Skin epidermis (tissue), 12 donors: ENCODE data around the gene GPHN.

Experiments
- H3K27ac ChIP-seq, 21 experiments: fragments of 200-600 bp; sonication (generic) in 11 of 21; one replicate each; pipeline ENCODE4 v1.5.0; 2020; ENCODE audit warnings: mild to moderate bottlenecking in 3 of 21, inconsistent platforms in 2 of 21, moderate library complexity in 2 of 21
- H3K4me3 ChIP-seq, 7 experiments: fragments of 200-600 bp; sonication (generic) in 2 of 7; one replicate each; pipeline ENCODE4 v1.5.0; 2020; ENCODE audit warnings: inconsistent platforms in 2 of 7, mild to moderate bottlenecking in 2 of 7, moderate library complexity in 1 of 7

GPHN gene

GRCh38 chr14:66881596-66881995, 373.6 kb downstream of the GPHN start:
- H3K4me3 ChIP-seq, result no peak overlapping the region
- H3K27ac ChIP-seq, result no peak overlapping the region

GRCh38 chr14:66884149-66884548, 376.2 kb downstream of the GPHN start:
- Histone ChIP-seq H3K27ac (no peak overlapping the region), H3K4me3 (no peak overlapping the region)

- Histone ChIP-seq H3K4me3 (no peak overlapping the region), H3K27ac (no peak overlapping the region)
Observed at GRCh38 chr14:66900719-66901118, 392.8 kb downstream of the GPHN start.

- H3K4me3 ChIP-seq, result no peak overlapping the region
- H3K27ac ChIP-seq, result no peak overlapping the region
Observed at GRCh38 chr14:66910311-66910840, 402.4 kb downstream of the GPHN start.

GRCh38 chr14:66916421-66916820, 408.5 kb downstream of the GPHN start:
- Histone ChIP-seq H3K4me3 (no peak overlapping the region), H3K27ac (no peak overlapping the region)

GRCh38 chr14:66918527-66918926, 410.6 kb downstream of the GPHN start:
- Histone ChIP-seq H3K4me3 (no peak overlapping the region), H3K27ac (no peak overlapping the region)

GRCh38 chr14:66920196-66920595, 412.2 kb downstream of the GPHN start:
- Histone ChIP-seq H3K4me3 (no peak overlapping the region), H3K27ac (no peak overlapping the region)

GRCh38 chr14:66923251-66923650, 415.3 kb downstream of the GPHN start:
- Histone ChIP-seq H3K4me3 (no peak overlapping the region), H3K27ac (no peak overlapping the region)

GRCh38 chr14:66939409-66939808, 431.5 kb downstream of the GPHN start:
- H3K4me3 ChIP-seq, result no peak overlapping the region
- no peak overlapping the region for H3K27ac ChIP-seq

GRCh38 chr14:66944872-66945271, 436.9 kb downstream of the GPHN start:
- Histone ChIP-seq H3K27ac (no peak overlapping the region), H3K4me3 (no peak overlapping the region)

- Histone ChIP-seq H3K27ac (no peak overlapping the region), H3K4me3 (no peak overlapping the region)
Observed at GRCh38 chr14:66955159-66955558, 447.2 kb downstream of the GPHN start.

- Histone ChIP-seq H3K27ac (no peak overlapping the region), H3K4me3 (no peak overlapping the region)
Observed at GRCh38 chr14:66959437-66960050, 451.6 kb downstream of the GPHN start.

- H3K4me3 ChIP-seq, result no peak overlapping the region
- no peak overlapping the region for H3K27ac ChIP-seq
Observed at GRCh38 chr14:66965831-66966230, 457.9 kb downstream of the GPHN start.

GRCh38 chr14:66972469-66972868, 464.5 kb downstream of the GPHN start:
- Histone ChIP-seq H3K27ac (no peak overlapping the region), H3K4me3 (no peak overlapping the region)

- no peak overlapping the region for H3K4me3 ChIP-seq
- H3K27ac ChIP-seq, result no peak overlapping the region
Observed at GRCh38 chr14:66974397-66975025, 466.6 kb downstream of the GPHN start.

- Histone ChIP-seq H3K4me3 (no peak overlapping the region), H3K27ac (no peak overlapping the region)
Observed at GRCh38 chr14:66975251-66975650, 467.3 kb downstream of the GPHN start.

GRCh38 chr14:66979101-66979974, 471.4 kb downstream of the GPHN start:
- H3K27ac ChIP-seq, result no peak overlapping the region

GRCh38 chr14:66982247-66982646, 474.3 kb downstream of the GPHN start:
- H3K27ac ChIP-seq, result no peak overlapping the region
- no peak overlapping the region for H3K4me3 ChIP-seq

More at GRCh38 chr14:66979101-66979974, 471.4 kb downstream of the GPHN start:
- no peak overlapping the region for H3K4me3 ChIP-seq

GRCh38 chr14:66992776-66993175, 484.8 kb downstream of the GPHN start:
- no peak overlapping the region for H3K4me3 ChIP-seq
- no peak overlapping the region for H3K27ac ChIP-seq

- no peak overlapping the region for H3K27ac ChIP-seq
- H3K4me3 ChIP-seq, result no peak overlapping the region
Observed at GRCh38 chr14:66993512-66993911, 485.6 kb downstream of the GPHN start.

GRCh38 chr14:66998013-66998412, 490.1 kb downstream of the GPHN start:
- no peak overlapping the region for H3K4me3 ChIP-seq
- no peak overlapping the region for H3K27ac ChIP-seq
